Activated T-helper 1 cell treated with anti-CD3 and anti-CD28 coated beads, Interleukin-12 subunit alpha, Interleukin-12 subunit beta, Interleukin-2, Interleukin-4 antibody, amounts not matched to agents 30 ng/mL and 10 ng/mL and 1 ng/mL, durations not matched to agents 14 hours and 24 hours and 36 hours (primary cell): ENCODE data around the gene PNMT. TPM values are rescaled to one million over a fixed set of nuclear protein-coding genes. Genes with fewer than 3 reads are reported as not detected.
A peak's percentile ranks its signal among the peaks of the same experiment; 100 is the strongest.

Experiments
- DNase-seq: peaks from one replicate; pipeline ENCODE4 v3.0.0; 2021; ENCODE audit warnings: low spot score
- H3K27ac Mint-ChIP-seq: one replicate; pipeline ENCODE4 v1.8.0; 2021; ENCODE audit warnings: mild to moderate bottlenecking, mixed read lengths
- H3K27me3 Mint-ChIP-seq: one replicate; pipeline ENCODE4 v1.8.0; 2022; ENCODE audit warnings: mild to moderate bottlenecking, moderate library complexity, mixed read lengths; ENCODE audit not compliant: insufficient read depth
- H3K36me3 Mint-ChIP-seq: one replicate; pipeline ENCODE4 v1.8.0; 2021; ENCODE audit warnings: low read depth, mixed read lengths
- H3K4me1 Mint-ChIP-seq: one replicate; pipeline ENCODE4 v1.8.0; 2021; ENCODE audit warnings: low read depth, mixed read lengths
- H3K4me3 Mint-ChIP-seq: one replicate; pipeline ENCODE4 v1.8.0; 2021; ENCODE audit warnings: mild to moderate bottlenecking, moderate library complexity, mixed read lengths
- H3K9me3 Mint-ChIP-seq: one replicate; pipeline ENCODE4 v1.8.0; 2021; ENCODE audit warnings: mixed read lengths
- intact Hi-C: fragments of 100-400 bp; cut with micrococcal nuclease; formaldehyde crosslinking; loops from one replicate; pipeline ENCODE4 v1.15.1; 2024
- total RNA-seq: library from RNA; stranded (reverse); gene quantifications from 2 replicates; pipeline ENCODE4 v1.2.3, GENCODE V29; 2022

The PNMT gene, protein sequence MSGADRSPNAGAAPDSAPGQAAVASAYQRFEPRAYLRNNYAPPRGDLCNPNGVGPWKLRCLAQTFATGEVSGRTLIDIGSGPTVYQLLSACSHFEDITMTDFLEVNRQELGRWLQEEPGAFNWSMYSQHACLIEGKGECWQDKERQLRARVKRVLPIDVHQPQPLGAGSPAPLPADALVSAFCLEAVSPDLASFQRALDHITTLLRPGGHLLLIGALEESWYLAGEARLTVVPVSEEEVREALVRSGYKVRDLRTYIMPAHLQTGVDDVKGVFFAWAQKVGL
- total RNA-seq = not detected in 2 replicates

DNA sequence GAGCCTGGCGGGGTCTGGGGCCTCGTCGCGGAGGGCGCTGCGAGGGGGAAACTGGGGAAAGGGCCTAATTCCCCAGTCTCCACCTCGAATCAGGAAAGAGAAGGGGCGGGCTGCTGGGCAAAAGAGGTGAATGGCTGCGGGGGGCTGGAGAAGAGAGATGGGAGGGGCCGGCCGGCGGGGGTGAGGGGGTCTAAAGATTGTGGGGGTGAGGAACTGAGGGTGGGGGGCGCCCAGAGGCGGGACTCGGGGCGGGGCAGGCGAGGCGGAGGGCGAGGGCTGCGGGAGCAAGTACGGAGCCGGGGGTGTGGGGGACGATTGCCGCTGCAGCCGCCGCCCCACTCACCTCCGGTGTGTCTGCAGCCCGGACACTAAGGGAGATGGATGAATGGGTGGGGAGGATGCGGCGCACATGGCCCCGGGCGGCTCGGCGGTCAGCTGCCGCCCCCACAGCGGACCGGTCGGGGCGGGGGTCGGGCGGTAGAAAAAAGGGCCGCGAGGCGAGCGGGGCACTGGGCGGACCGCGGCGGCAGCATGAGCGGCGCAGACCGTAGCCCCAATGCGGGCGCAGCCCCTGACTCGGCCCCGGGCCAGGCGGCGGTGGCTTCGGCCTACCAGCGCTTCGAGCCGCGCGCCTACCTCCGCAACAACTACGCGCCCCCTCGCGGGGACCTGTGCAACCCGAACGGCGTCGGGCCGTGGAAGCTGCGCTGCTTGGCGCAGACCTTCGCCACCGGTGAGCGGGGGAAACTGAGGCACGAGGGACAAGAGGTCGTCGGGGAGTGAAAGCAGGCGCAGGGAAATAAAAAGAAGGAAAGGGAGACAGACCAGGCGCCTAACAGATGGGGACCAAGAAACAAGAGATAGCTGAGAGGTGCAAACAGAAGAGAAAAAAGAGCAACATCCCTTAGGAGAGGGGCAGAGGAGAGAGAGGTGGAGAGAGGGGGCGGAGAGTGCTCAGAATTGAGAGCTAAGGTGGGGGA is at the start of gene PNMT:
TSS of gene PNMT (plus strand) at position 509 of the 980 bp plus-strand sequence. CDS start at position 532, 23 bp downstream.
- Mint-ChIP-seq H3K27ac (peak within 1 kb of the TSS; percentile 29), H3K4me1 (peaks cover 7% of the 10 kb centered on the region), H3K4me3 (peak within 1 kb of the TSS; percentile 37), H3K27me3 (peaks cover 28% of the 10 kb centered on the region), H3K36me3 (peaks cover 4% of the 10 kb centered on the region), H3K9me3 (no peaks in the 10 kb centered on the region)
- peak; percentile 46 for DNase-seq
- intact Hi-C loops = loop anchor here (1.0 kb wide), 2 partner anchors 31 to 46 kb away; partner anchors contain the start of gene STARD3

DNA sequence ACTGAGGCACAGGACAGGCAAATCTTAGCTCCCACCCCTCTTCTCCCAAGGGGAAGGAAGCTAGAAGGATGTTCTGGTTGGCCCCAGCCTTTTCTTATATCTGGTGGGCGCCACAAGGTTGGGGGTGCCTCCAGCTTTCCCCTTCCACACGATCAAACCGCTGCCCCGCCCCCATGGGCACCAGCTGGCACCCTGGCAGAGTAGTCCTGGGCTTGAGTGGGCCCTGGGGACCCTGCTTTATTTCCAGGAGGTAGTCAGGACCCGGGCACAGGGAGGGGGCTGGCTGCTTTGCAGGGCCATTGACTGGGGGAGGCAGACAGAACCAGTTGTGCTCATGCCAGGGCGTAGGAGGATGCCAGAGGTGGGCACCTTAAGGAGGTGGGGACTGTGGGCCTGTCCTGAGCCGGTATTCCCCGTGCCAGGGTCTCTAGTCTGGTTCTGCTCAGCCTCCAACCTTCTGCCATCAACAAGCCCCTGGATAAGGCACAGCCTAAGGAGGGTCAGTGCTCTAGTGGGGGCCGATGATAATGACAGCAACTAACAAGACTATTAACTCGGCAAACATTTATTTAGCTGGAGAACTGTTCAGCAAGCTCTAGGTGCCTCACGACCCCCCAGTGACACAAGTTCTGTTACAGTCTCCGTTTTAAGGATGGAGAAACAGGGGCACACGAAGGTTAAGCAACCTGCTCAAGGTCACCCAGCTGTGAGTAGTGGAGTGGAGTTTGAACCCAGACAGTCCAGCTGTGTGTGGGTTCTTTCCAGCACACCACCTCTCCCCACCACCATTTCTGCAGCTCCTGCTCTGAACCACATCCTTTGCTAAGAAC is 49.1 kb upstream of the PNMT start:
- H3K27me3 Mint-ChIP-seq = peaks cover 63% of the 10 kb centered on the region
- H3K27ac Mint-ChIP-seq = no peak overlapping the region
- intact Hi-C loops = loop anchor here (1.0 kb wide), 1 partner anchor 361 kb away; the partner anchor contains the start of gene PSMD3
- H3K9me3 Mint-ChIP-seq = no peaks in the 10 kb centered on the region
- no peaks in the 10 kb centered on the region for H3K36me3 Mint-ChIP-seq
- no peak overlapping the region for H3K4me3 Mint-ChIP-seq
- DNase-seq = no peak
- peaks cover 22% of the 10 kb centered on the region for H3K4me1 Mint-ChIP-seq

DNA sequence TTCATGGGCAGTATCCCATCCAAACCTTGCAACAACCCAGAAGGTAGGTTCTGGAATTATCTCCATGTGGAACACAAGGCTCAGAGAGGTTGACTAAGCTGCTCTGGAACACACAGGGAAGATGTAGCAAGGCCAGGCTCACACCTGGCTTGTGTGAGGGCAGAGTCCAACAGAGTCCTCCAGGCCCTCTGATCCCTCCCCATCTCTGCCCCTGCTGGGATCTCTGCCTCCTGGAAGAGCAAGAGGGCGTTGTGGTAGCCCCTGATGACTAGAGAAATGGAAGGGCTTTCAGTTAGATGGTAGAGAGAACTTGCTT is 48.5 kb upstream of the PNMT start:
- intact Hi-C loops = loop anchor here (10.0 kb wide), 1 partner anchor 415 kb away; the partner anchor contains the start of gene RPL19
- H3K36me3 Mint-ChIP-seq = no peaks in the 10 kb centered on the region
- no peaks in the 10 kb centered on the region for H3K9me3 Mint-ChIP-seq
- no peak overlapping the region for H3K4me3 Mint-ChIP-seq
- DNase-seq = no peak
- H3K4me1 Mint-ChIP-seq = peaks cover 22% of the 10 kb centered on the region
- peaks cover 63% of the 10 kb centered on the region for H3K27me3 Mint-ChIP-seq
- no peak overlapping the region for H3K27ac Mint-ChIP-seq

DNA sequence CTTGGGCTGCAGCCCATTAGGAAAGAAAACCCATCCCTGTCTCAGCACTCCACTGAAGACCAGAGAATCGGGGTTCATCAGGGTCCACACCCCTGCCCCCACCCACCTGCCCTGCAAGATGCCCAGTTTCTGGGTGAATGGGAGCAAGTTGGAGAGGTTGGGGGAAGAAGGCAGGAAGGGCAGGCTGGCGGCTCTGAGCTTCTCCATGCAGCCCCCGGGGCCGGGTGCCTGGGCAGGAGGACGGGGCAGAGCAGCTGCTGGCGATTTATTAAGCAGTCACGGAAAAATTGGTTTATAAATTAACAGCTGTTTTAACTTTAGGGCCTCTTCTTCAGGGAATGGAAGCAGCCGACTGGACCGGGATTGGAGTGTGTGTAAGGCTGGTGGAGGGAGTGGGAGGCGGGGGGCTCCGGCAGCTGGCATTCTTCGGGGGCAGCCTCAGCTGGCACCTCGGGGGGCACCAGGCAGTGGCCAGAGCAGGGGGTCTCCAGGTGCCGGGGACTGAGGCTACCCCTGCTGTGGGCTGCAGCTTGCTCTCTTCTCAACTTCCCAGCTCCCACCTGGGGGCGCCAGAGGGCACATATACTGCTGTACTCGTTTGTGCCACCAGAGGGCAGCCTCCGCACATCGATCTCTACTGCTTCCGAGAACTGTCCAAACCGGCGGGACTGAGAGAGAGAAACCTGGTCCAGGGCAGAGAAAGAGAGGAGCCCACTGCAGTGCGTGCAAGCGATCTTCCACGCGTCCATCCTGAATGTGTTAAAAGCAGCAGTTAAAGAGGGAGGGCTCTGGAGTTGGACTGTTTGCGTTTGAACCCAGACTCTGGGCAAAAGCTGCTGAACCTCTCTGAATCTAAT is 46.5 kb upstream of the PNMT start:
- intact Hi-C loops = loop anchor here (1.0 to 10.0 kb wide), 8 partner anchors 32 to 417 kb away; partner anchors contain the start of genes MIEN1, PNMT, PSMD3 and RPL19

DNA sequence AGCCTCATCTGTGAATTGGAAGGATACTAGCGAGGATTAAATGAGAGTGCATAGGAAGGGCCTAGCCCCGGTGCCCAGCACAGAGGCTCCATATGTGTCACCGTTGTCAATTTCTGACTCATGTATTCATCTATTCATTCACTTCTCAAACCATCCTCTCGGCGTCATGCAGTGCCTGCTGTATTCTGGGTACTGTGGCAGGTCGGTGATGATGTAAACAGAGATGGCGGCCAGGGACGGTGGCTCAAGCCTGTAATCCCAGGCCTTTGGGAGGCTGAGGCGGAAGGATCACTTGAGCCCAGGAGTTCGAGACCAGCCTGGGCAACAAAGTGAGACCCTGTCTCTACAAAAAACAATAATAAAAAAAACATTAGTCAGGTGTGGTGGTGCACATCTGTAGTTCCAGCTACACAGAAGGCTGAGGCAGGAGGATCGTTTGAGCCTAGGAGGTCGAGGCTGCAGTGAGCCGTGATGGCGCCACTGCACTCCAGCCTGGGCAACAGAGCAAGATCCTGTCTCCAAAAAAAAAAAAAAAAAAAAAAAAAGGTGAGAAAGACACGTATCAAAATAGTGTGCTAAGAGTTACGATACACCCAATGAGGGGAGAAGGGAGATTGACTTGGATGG is 45.8 kb upstream of the PNMT start:
- peaks cover 27% of the 10 kb centered on the region for H3K4me1 Mint-ChIP-seq
- peaks cover 56% of the 10 kb centered on the region for H3K27me3 Mint-ChIP-seq
- H3K27ac Mint-ChIP-seq = peak overlapping the region; percentile 62
- peak; percentile 8 for DNase-seq
- peak overlapping the region; percentile 68 for H3K4me3 Mint-ChIP-seq
- intact Hi-C loops = loop anchor here (1.0 to 10.0 kb wide), 10 partner anchors 12 to 418 kb away; partner anchors contain the start of genes MIEN1, PNMT, PSMD3 and RPL19
- H3K9me3 Mint-ChIP-seq = no peaks in the 10 kb centered on the region
- H3K36me3 Mint-ChIP-seq = no peaks in the 10 kb centered on the region

More for the DNA sequence above, 46.5 kb upstream of the PNMT start:
- Mint-ChIP-seq H3K9me3 (no peaks in the 10 kb centered on the region), H3K4me3 (peak overlapping the region; percentile 68), H3K27me3 (peaks cover 62% of the 10 kb centered on the region), H3K4me1 (peaks cover 27% of the 10 kb centered on the region), H3K27ac (peak overlapping the region; percentile 62), H3K36me3 (no peaks in the 10 kb centered on the region)
- peak; percentile 86 for DNase-seq

DNA sequence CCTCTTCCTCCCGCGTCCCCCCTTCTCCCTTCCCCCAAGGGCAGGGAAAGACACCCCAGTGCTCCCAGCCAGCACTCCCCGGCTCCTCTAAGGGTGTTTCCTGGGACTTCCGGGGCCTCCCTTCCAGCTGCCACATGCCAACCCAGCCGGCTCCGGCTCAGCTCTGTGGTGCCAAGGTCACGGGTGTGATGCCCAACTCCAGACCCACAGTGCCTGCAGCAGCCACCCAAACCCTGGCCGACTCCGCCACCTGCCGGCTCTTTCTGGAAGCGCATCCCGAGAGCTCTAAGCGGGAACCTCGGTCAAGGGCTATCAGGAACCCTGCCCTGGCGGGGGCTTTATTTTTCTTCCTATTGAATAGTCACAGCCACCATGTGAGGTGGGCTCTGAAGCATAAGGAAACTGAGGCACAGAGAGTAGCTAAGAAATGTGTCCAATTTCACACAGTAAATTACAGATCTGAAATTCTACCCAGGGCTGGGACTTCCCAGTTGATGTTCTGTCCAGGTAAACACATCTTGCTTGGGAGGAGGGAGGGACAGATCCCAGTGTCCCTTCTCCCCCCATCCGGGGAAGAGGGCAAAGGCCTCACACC is 44.8 kb upstream of the PNMT start:
- no peaks in the 10 kb centered on the region for H3K9me3 Mint-ChIP-seq
- no peaks in the 10 kb centered on the region for H3K36me3 Mint-ChIP-seq
- no peak overlapping the region for H3K4me3 Mint-ChIP-seq
- peaks cover 60% of the 10 kb centered on the region for H3K27me3 Mint-ChIP-seq
- DNase-seq = peak; percentile 77
- H3K27ac Mint-ChIP-seq = no peak overlapping the region
- peaks cover 27% of the 10 kb centered on the region for H3K4me1 Mint-ChIP-seq
- intact Hi-C loops = loop anchor here (1.0 to 10.0 kb wide), 3 partner anchors 11 to 419 kb away; partner anchors contain the start of gene RPL19

DNA sequence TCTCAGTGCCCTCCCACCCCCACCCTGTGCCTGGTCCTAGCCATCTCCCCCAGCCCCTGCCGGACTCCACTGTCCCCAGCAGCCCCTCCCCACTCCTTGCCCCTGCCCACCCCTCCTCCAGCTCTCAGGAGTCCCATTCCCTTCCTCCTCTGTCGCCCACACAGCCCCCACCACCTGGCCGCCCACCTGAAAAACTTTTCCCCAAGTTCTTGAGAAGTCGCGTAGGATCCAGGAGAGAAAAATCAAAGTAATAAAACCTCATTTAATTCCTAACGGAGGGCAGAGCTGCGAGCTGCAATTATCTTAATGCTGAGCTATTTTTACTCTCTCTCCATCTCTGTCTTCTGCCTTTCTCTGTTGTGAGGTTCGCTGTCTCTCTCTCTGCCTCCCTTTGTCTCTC is 43.9 kb upstream of the PNMT start:
- Mint-ChIP-seq H3K9me3 (no peaks in the 10 kb centered on the region), H3K4me1 (peaks cover 27% of the 10 kb centered on the region), H3K27ac (no peak overlapping the region), H3K36me3 (no peaks in the 10 kb centered on the region), H3K27me3 (peaks cover 55% of the 10 kb centered on the region), H3K4me3 (no peak overlapping the region)
- intact Hi-C loops = loop anchor here (10.0 kb wide), 1 partner anchor 420 kb away; the partner anchor contains the start of gene RPL19
- DNase-seq = no peak

DNA sequence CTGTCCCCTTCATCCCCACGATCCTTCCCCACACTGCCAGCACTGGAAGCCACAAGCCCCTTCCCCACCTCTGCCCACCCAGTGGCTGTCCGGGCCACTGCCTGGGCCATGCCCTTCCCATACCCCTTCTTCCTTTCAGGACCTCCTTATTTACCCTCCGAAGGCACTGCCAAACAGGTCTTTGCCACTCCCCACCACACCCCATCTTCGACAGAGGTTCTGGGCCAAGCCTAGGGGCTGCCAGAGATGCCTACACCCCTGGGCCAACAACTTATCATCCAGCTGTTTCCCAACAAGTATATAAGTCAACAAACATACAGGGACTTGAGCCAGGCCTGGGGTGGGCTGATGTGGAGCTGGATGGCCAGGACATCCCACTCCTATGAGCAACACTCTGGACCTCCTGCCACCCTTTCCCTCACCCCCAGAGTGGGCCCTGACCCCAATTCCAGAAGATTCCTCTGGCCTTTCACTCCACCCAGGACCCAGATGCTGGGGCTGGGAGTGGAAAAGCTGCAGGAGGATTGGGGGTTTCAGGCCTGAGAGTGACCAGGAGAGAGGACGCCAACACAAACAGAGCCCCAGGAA is 43.0 kb upstream of the PNMT start:
- intact Hi-C loops = loop anchor here (10.0 kb wide), 1 partner anchor 420 kb away; the partner anchor contains the start of gene RPL19
- peaks cover 27% of the 10 kb centered on the region for H3K4me1 Mint-ChIP-seq
- no peak overlapping the region for H3K4me3 Mint-ChIP-seq
- no peak for DNase-seq
- H3K36me3 Mint-ChIP-seq = no peaks in the 10 kb centered on the region
- peaks cover 51% of the 10 kb centered on the region for H3K27me3 Mint-ChIP-seq
- H3K27ac Mint-ChIP-seq = no peak overlapping the region
- H3K9me3 Mint-ChIP-seq = no peaks in the 10 kb centered on the region

DNA sequence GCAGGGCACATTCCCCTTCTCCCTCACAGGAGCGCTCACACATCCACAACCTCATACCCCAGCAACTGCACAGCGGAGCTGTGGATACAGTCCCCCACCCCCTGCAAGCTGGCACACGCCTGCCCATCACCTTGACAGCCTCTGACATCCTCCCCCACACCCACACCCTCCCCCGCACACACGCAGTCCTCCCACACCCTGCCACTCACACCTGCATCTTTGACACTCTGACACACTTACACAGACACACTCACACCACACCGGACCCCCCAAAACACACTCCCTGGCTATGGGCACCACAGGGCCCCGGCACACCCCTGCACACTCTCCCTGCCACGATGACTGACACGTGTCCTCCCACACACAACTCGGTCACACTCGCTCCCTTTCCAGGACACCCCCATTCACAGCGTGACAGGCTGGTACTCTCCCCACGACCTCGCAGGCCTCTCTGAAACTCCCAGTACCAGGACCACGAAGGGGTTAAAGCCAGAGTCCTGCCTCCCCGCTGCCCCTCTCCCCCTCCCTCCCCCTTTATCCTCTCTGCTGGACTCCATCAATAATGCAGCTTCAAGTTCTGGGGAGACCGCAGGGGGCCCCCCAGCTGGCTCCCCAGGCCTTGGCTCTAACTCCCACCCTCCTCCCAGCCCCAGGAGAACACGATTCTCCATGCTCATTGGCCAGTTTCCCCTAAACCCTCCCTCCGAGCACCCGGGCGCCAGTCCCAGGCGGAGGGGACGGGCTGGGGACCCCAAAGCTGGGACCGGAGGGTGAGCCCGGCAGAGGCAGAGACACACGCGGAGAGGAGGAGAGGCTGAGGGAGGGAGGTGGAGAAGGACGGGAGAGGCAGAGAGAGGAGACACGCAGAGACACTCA is 41.8 kb upstream of the PNMT start, which contains the start of gene PPP1R1B:
TSS of gene PPP1R1B (plus strand) at position 782 of the 876 bp plus-strand sequence. CDS start 441 bp downstream, outside the sequence.
- H3K4me3 Mint-ChIP-seq = no peak within 1 kb of the TSS
- DNase-seq = no peak

More for the DNA sequence above, 41.8 kb upstream of the PNMT start, which contains the start of gene PPP1R1B:
- peaks cover 33% of the 10 kb centered on the region for H3K4me1 Mint-ChIP-seq
- H3K9me3 Mint-ChIP-seq = no peaks in the 10 kb centered on the region
- no peaks in the 10 kb centered on the region for H3K36me3 Mint-ChIP-seq
- intact Hi-C loops = loop anchor here (10.0 kb wide), 1 partner anchor 422 kb away; the partner anchor contains the start of gene RPL19
- H3K27me3 Mint-ChIP-seq = peaks cover 46% of the 10 kb centered on the region
- no peak within 1 kb of the TSS for H3K27ac Mint-ChIP-seq
